Right forelimb (tissue), 1 donor: Measurements from ENCODE around the gene PLEKHM3.

ENCODE experiments used
- DNase-seq: peaks from one replicate; pipeline ENCODE4 v3.0.0-alpha.2; 2018

The PLEKHM3 gene

GRCh38 chr2:207847098-207847806 is 178.1 kb downstream of the PLEKHM3 start:
- no peak for DNase-seq

DNA sequence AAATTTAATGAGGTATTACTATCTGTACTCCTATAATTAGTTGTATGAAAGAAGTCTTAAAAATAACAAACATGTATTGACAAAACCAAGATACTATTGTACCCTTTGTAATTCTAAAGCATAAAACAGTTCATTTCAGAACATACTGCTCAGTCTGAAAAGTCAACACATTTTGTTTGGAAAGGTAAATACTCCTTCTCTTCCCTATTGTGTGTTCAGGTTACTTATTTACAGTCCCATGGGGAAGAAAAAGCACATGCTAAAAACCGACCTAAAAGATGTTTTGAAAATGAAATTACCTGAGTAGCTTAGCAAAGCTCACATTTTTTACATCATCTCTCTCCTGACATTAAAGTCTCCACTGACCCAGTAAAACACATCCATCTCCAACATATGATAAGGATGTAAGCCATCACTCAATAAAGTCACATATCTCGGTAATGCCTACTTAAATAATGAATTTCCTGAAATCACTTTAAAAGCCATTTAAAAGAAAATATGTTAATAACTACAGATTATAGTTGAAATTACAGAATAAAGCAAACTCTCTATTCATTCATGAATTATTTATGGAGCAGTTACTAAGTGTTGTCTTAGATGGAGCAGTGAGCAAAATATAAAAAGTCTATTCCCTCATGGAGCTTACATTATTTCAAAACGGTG is 180.0 kb downstream of the PLEKHM3 start:
- DNase-seq = no peak

DNA sequence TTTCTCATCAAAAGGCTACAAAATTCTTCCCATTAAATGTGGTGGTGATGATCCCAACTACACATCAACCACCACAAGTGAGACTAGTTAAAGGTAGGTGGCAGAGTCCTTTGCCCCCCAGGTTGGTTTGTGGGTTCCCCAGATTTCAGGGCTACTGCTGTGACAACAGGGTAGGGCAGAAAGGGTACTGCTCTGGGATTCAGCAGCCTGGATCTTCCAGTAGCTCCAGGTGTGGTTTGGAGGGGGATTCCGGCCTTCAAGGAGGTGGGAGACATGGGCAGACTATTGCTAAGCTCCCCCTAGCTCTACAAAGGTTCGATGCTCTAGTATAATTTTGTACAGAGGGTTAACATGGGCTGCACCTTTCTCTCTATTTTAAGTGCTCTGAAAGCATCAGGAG is 180.7 kb downstream of the PLEKHM3 start:
- DNase-seq = no peak

GRCh38 chr2:207840101-207840500 is 185.2 kb downstream of the PLEKHM3 start:
- DNase-seq = no peak

- no peak for DNase-seq
Measured at GRCh38 chr2:207839575-207839974, 185.8 kb downstream of the PLEKHM3 start.

GRCh38 chr2:207839028-207839427 is 186.3 kb downstream of the PLEKHM3 start:
- no peak for DNase-seq

DNA sequence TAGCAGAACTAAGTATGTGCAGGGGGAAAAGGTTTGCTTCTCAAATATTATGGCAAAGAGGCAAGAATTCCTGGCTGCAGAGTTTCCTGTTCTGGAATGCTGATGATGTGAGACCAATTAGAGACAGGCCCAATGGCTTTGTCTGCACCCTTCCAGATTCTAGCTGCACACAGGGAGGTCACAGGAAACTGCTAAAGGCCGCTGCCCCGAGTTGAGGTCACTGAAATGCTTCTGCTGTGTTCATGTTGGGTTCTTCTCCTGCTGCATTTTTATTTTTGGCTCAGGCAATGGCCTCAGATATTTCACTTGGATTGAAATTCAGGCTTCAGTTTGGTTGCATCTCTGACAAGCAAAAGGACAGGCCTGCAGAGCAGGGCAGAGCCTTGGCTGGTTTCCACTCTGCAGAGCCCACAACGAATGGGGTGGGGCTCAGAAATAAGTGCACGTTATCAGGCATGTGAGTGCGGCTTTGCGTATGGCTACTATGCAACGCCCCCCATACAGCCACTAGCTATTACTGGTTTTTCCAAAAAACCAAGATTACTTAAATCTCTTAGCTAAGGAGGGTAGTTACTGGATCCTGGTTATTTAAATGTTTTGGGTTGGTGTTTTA is 188.7 kb downstream of the PLEKHM3 start:
- peak; percentile 48 for DNase-seq

DNA sequence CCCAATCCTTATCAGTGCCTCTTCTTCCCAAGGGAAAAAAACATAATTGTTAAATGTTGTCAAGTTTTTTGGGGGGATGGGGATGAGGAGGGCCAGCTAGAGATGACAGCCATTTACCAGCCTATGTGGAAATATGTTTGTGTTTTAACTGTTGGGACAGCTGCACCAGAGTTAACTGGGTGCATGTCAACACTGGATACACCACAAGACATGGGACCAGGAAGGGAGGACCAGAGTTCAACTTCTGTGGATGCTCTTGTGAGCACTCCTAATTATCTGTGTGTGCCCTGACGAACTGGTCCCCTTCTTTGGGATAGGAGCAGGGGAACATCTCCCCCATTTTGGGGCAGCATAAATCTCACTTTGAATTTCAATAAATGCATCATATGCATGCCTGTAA is 189.5 kb downstream of the PLEKHM3 start:
- no peak for DNase-seq

GRCh38 chr2:207833251-207833751 is 192.0 kb downstream of the PLEKHM3 start:
- DNase-seq = no peak

DNA sequence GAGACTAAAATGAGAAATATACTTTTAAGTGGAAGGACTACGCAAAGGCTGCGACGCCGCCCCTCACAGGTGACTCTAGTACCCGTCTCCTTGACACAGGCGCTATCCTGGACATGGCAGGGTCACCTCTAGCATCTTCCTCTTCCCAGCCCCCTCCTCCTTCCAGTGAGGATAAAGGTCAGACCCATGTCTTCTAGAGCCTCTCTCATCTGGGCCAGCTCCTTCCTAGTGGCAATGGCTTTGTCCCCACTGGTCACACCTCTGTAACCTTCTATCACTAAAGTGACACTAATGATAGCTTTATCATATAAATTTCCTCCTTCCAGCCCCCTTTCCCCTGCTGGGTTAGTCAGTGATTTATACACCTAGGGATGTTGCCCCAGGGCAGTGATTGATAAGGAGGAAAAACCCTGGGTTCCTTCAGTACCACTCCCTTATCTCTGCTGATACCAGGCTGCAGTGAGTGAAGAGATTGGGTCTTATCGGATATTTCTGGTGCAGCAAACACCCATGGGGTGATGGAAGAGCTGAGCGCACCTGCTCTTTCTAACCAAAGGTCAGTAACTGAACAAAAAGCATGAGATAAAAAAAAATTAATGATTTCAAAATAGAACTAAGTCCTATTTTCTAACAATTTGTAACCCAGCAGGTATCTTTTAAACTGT is 193.6 kb downstream of the PLEKHM3 start:
- DNase-seq = no peak

- no peak for DNase-seq
Measured at GRCh38 chr2:207830778-207831438, 194.4 kb downstream of the PLEKHM3 start.

- no peak for DNase-seq
Measured at GRCh38 chr2:207828361-207829057, 196.8 kb downstream of the PLEKHM3 start.

DNA sequence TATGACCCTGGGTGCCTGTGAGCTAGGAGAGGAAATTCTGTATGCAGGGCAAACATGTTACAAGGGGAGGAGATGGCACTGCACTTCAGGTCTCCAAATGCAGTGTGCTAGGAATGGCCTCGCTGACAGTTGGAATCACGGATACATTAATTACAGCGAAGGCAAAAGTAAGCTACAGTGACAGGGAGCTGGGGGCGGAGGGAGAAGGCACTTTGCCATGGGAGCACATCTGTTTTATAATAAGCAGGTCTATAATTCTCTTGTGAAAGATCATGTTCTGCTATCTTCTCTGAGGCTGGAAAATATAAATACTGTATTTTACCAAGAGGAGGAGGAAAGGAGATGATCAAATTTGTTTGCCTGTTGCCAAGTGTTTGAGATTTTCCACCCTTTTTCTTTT is 199.3 kb downstream of the PLEKHM3 start:
- DNase-seq = peak; percentile 56

DNA sequence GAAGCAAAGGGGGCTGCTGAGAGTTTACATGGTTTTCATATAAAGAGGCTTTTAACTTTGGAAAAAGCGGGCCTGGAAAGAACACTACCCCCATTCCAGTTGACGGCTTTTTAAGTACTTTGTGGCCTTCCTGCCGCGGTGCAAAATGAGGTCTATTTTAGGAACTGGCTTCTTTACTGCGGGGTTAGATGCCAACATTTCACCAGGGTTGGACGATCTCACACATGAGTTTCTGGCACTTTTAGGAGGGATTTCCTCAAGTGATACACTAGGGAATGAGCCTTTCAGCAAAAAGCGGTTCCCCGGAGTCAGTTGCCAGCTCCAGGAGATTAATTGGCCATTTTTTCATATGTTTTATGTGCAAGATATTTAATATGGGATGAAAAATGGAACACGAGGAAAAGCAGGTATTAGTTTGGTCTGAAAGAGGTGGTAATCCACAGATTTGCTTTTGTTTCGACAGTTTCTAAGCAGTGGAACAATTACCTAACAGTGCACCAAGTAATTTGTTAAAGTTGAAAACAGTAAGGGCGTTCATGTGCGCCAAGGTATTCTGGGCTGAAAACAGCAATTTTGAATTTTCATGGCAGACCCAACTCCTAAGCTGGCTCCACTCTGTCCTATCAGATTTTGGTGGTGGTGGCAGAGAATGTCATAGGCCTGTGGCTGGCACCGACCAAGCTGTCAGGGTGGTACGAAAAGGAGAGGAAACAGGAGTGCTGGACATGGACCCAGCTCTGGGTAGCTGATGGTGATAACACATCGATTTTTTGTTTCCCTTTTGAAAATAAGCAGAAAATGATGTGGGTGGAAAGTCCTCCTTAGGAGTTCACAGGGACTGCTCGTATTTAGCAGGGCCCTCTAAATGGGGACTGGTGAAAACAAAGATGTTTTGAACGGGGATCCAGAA is 200.0 kb downstream of the PLEKHM3 start:
- DNase-seq = peak; percentile 55

GRCh38 chr2:207823865-207824264 is 201.5 kb downstream of the PLEKHM3 start:
- DNase-seq = no peak

GRCh38 chr2:207819839-207820784 is 205.2 kb downstream of the PLEKHM3 start:
- DNase-seq = no peak

DNA sequence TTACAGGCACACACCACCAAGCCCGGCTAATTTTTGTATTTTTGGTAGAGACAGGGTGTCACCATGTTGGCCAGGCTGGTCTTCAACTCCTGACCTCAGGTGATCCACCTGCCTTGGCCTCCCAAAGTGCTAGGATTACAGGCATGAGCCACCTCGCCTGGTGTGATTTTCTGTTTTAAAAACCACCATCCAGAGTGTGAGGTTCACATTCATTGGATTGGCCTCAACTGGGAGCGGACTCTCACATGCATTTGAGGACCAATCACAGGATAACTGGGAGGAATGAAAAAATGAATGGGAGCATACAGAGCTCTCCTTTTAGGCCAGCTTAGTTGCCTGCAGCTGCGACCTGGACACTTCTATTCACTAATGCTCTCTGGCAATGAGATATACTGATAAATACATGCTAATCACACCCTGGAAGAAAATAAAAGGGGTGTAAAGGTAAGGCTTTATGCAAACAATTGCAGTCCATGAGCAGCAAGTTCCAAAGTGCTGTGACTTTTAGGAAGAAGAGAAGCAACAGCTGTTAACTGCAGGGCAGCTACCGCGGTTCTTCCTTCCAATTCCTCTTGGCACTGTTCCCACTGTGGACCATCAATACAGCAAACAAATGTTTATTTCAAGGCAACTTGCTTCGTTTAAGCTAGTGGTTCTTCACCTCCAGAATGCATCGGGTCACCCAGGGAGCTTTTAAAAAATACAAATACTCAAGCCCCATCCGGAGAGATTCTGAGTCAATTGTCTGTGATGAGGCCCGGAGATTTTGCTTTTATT is 206.1 kb downstream of the PLEKHM3 start:
- no peak for DNase-seq

DNA sequence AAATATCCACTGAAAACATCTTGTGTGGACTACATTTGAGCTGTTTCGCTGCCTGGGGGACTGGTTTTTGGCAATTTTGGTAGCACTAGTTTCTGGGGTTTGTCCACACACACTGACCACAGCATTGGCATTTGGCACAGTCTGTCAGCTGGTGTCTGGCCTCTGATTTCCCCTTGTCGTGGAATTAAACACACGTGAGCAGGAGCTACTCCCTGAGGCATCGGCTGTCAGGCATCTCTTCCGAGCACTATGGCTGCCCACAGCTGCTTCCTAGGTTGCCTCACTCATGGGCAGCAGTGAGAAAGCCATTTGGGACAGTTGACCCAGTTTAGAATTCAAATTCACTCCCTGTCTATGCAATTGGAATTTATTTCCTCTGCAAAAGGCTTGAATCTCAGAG is 208.8 kb downstream of the PLEKHM3 start:
- no peak for DNase-seq

DNA sequence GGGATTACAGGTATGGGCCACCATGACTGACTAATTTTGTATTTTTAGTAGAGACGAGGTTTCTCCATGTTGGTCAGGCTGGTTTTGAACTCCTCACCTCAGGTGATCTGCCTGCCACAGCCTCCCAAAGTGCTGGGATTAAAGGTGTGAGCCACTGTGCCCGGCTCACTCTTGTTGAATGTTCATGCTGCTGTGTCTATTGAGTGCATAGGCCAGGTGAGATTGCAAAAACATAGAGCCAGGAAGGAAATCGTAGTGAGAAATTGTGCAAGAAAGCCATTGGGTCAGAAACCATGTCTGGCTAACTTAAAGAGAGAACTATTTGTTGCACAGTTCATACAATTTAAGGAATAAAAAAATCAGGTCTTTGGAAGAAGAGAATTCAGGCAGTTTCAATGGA is 210.1 kb downstream of the PLEKHM3 start:
- no peak for DNase-seq
